ENCODE results near the gene TSKU. TPM values are rescaled to one million over a fixed set of nuclear protein-coding genes. Genes with fewer than 3 reads are reported as not detected.

The TSKU gene
- total RNA-seq, 2 donors from 2014 or later, result 18.7 to 46.6 TPM

- TF ChIP-seq CTCF (IDR thresholded peaks at IDR 0.05), result no peak
- no peaks in the 10 kb centered on the region for H3K9me3 ChIP-seq
- H3K27me3 ChIP-seq, result no peaks in the 10 kb centered on the region
- H3K27ac ChIP-seq, result no peak overlapping the region
- no peak overlapping the region for H3K4me3 ChIP-seq
- H3K36me3 ChIP-seq, result no peaks in the 10 kb centered on the region
- DNase-seq (ENCODE audit: low spot score), result no peak
- H3K4me1 ChIP-seq, result peaks cover 0 to 18% of the 10 kb centered on the region in 2 donors
Measured at GRCh38 chr11:76801736-76802135, 18.6 kb downstream of the TSKU start.

GRCh38 chr11:76802151-76802550 is 19.0 kb downstream of the TSKU start:
- Histone ChIP-seq H3K27ac (peak overlapping the region; percentile 11 to 24), H3K36me3 (no peaks in the 10 kb centered on the region), H3K4me1 (peaks cover 0 to 21% of the 10 kb centered on the region in 2 donors), H3K4me3 (no peak overlapping the region), H3K27me3 (no peaks in the 10 kb centered on the region), H3K9me3 (no peaks in the 10 kb centered on the region)
- TF ChIP-seq CTCF (IDR thresholded peaks at IDR 0.05), result no peak
- DNase-seq (ENCODE audit: low spot score), result peak; percentile 32

- no peaks in the 10 kb centered on the region for H3K27me3 ChIP-seq
- no peaks in the 10 kb centered on the region for H3K36me3 ChIP-seq
- peak overlapping the region; percentile 11 to 24 for H3K27ac ChIP-seq
- no peaks in the 10 kb centered on the region for H3K9me3 ChIP-seq
- H3K4me3 ChIP-seq, result no peak overlapping the region
- peak; percentile 59 for DNase-seq (ENCODE audit: low spot score)
- TF ChIP-seq CTCF (IDR thresholded peaks at IDR 0.05), result no peak
- H3K4me1 ChIP-seq, result peaks cover 0 to 26% of the 10 kb centered on the region in 2 donors
Measured at GRCh38 chr11:76802621-76803020, 19.5 kb downstream of the TSKU start.

GRCh38 chr11:76803023-76803422 is 19.9 kb downstream of the TSKU start:
- H3K4me1 ChIP-seq, result peaks cover 0 to 29% of the 10 kb centered on the region in 2 donors
- no peaks in the 10 kb centered on the region for H3K36me3 ChIP-seq
- H3K9me3 ChIP-seq, result no peaks in the 10 kb centered on the region
- peak; percentile 88 for DNase-seq (ENCODE audit: low spot score)
- H3K27ac ChIP-seq, result peak overlapping the region; percentile 11 to 24
- no peak for TF ChIP-seq CTCF (IDR thresholded peaks at IDR 0.05)
- H3K27me3 ChIP-seq, result no peaks in the 10 kb centered on the region
- H3K4me3 ChIP-seq, result no peak overlapping the region

- Histone ChIP-seq H3K4me1 (peaks cover 0 to 23% of the 10 kb centered on the region in 2 donors), H3K9me3 (no peaks in the 10 kb centered on the region), H3K36me3 (no peaks in the 10 kb centered on the region), H3K27me3 (no peaks in the 10 kb centered on the region), H3K4me3 (no peak overlapping the region), H3K27ac (no peak overlapping the region)
- TF ChIP-seq CTCF (IDR thresholded peaks at IDR 0.05), result no peak
- peak; percentile 79 for DNase-seq (ENCODE audit: low spot score)
Measured at GRCh38 chr11:76803811-76804600, 20.9 kb downstream of the TSKU start.

All from right atrium auricular region (tissue), 2 donors.